CD14-positive monocyte (primary cell): ENCODE results near the gene ARID1B. TPM values are rescaled to one million over a fixed set of nuclear protein-coding genes. Genes with fewer than 3 reads are reported as not detected.
A peak's percentile ranks its signal among the peaks of the same experiment; 100 is the strongest.

ENCODE experiments used
- DNase-seq, 3 donors: peaks; one replicate each; pipeline ENCODE4 v3.0.0-alpha.2; 2011 to 2022
- H2AFZ ChIP-seq: 2 replicates; pipeline ENCODE4 v1.6.0; 2012; ENCODE audit warnings: mild to moderate bottlenecking, low read depth, low read length, inconsistent platforms; ENCODE audit not compliant: insufficient read depth, poor library complexity, severe bottlenecking
- H3K27ac ChIP-seq, 2 donors: 1 replicate in 1 of 2; 2 replicates in 1 of 2; pipeline ENCODE4 v1.5.1; 2012 to 2013; ENCODE audit warnings: low read length in 2 of 2, control low read depth in 1 of 2, inconsistent platforms in 1 of 2, low read depth in 1 of 2, mild to moderate bottlenecking in 1 of 2
- H3K27me3 ChIP-seq, 2 donors: one replicate each; pipeline versions ENCODE4 v1.6.0 to v1.6.1; 2011 to 2013; ENCODE audit warnings: low read length in 2 of 2; ENCODE audit not compliant: control insufficient read depth in 2 of 2, insufficient read depth in 2 of 2
- H3K36me3 ChIP-seq, 2 donors: replicated peaks in 1 of 2; 1 replicate in 1 of 2; 2 replicates in 1 of 2; pipeline versions ENCODE4 v1.5.1 to v1.6.1; 2012 to 2013; ENCODE audit warnings: low read length in 2 of 2, control low read depth in 1 of 2, inconsistent platforms in 1 of 2, mild to moderate bottlenecking in 1 of 2; ENCODE audit not compliant: insufficient read depth in 2 of 2, control insufficient read depth in 1 of 2
- H3K4me1 ChIP-seq, 2 donors: 1 replicate in 1 of 2; 2 replicates in 1 of 2; pipeline versions ENCODE4 v1.5.1 to v1.6.1; 2012 to 2013; ENCODE audit warnings: low read length in 2 of 2, control low read depth in 1 of 2, inconsistent platforms in 1 of 2, mild to moderate bottlenecking in 1 of 2, moderate library complexity in 1 of 2; ENCODE audit not compliant: insufficient read depth in 2 of 2, control insufficient read depth in 1 of 2
- H3K4me2 ChIP-seq: replicated peaks from 2 replicates; pipeline ENCODE3; 2012; ENCODE audit warnings: low read length, moderate library complexity, mild to moderate bottlenecking; ENCODE audit not compliant: poor library complexity, severe bottlenecking; ENCODE audit errors: extremely low read depth
- H3K4me3 ChIP-seq, 3 experiments: fragments of 200-600 bp in 1 of 3; sonication (generic) in 1 of 3; replicated peaks in 1 of 3; 1 replicate in 2 of 3; 2 replicates in 1 of 3; pipeline ENCODE4 v1.5.1; 2011 to 2013; ENCODE audit warnings: low read length in 3 of 3, mild to moderate bottlenecking in 3 of 3, control low read depth in 2 of 3, low read depth in 2 of 3, inconsistent platforms in 1 of 3, moderate library complexity in 1 of 3
- H3K79me2 ChIP-seq: 2 replicates; pipeline ENCODE4 v1.6.0; 2012; ENCODE audit warnings: mild to moderate bottlenecking, control low read depth, inconsistent platforms, low read length, moderate library complexity; ENCODE audit not compliant: insufficient read depth
- H3K9ac ChIP-seq: 2 replicates; pipeline ENCODE4 v1.6.0; 2017; ENCODE audit warnings: low read length, mild to moderate bottlenecking; ENCODE audit not compliant: insufficient read depth, poor library complexity, severe bottlenecking
- H3K9me3 ChIP-seq, 2 donors: replicated peaks in 1 of 2; 1 replicate in 1 of 2; 2 replicates in 1 of 2; pipeline versions ENCODE4 v1.5.1 to v1.6.1; 2012 to 2013; ENCODE audit warnings: low read length in 2 of 2, control low read depth in 1 of 2; ENCODE audit not compliant: control insufficient read depth in 1 of 2, insufficient read depth in 1 of 2
- H4K20me1 ChIP-seq: 2 replicates; pipeline ENCODE4 v1.6.0; 2012; ENCODE audit warnings: mild to moderate bottlenecking, low read length, control low read depth, moderate library complexity; ENCODE audit not compliant: insufficient read depth
- H3K27ac Mint-ChIP-seq, 7 donors: one replicate each; pipeline ENCODE4 v1.8.0; 2020; ENCODE audit warnings: mild to moderate bottlenecking in 7 of 7, mixed read lengths in 7 of 7, moderate library complexity in 6 of 7, inconsistent platforms in 2 of 7
- H3K27me3 Mint-ChIP-seq, 3 donors: one replicate each; pipeline ENCODE4 v1.8.0; 2021 to 2022; ENCODE audit warnings: low read depth in 3 of 3, mild to moderate bottlenecking in 3 of 3, mixed read lengths in 3 of 3, moderate library complexity in 3 of 3, inconsistent platforms in 1 of 3
- H3K36me3 Mint-ChIP-seq, 2 donors: one replicate each; pipeline ENCODE4 v1.8.0; 2020; ENCODE audit warnings: mixed read lengths in 2 of 2, inconsistent platforms in 1 of 2, mild to moderate bottlenecking in 1 of 2
- H3K4me1 Mint-ChIP-seq: one replicate; pipeline ENCODE4 v1.8.0; 2020; ENCODE audit warnings: mild to moderate bottlenecking, mixed read lengths
- H3K4me3 Mint-ChIP-seq, 2 donors: one replicate each; pipeline ENCODE4 v1.8.0; 2020; ENCODE audit warnings: mild to moderate bottlenecking in 2 of 2, mixed read lengths in 2 of 2, moderate library complexity in 1 of 2
- H3K9me3 Mint-ChIP-seq, 7 donors: one replicate each; pipeline ENCODE4 v1.8.0; 2020 to 2022; ENCODE audit warnings: mixed read lengths in 7 of 7, mild to moderate bottlenecking in 6 of 7, moderate library complexity in 6 of 7, inconsistent platforms in 2 of 7
- WGBS: methylation state at CpG from one replicate; pipeline ENCODE4 v1.1.5; 2013; ENCODE audit warnings: missing lambda C conversion rate; ENCODE audit not compliant: insufficient coverage; 5-methylcytosine and 5-hydroxymethylcytosine counted together
- intact Hi-C, 2 donors: fragments of 100-400 bp; cut with micrococcal nuclease; formaldehyde crosslinking; loops; one replicate each; pipeline versions ENCODE4 v1.15.0 to v1.15.1; 2023
- polyA plus RNA-seq, 3 donors: library from polyadenylated mRNA; depleted of rRNA in 1 of 3; unstranded in 2 of 3; stranded (reverse) in 1 of 3; fragments of 300-500 nt in 2 of 3; fragments of >200 nt in 1 of 3; fragmentation: Illumina TruSeq in 2 of 3; gene quantifications; 1 replicate in 2 of 3; 2 replicates in 1 of 3; pipeline ENCODE4 v1.2.3, GENCODE V29; 2012 to 2021
- TF ChIP-seq, protein P1 (sequence below): fragments of 200-600 bp; IDR thresholded peaks from one replicate; pipeline ENCODE4 v1.8.0; 2022; ENCODE audit warnings: antibody characterized with exemption, mild to moderate bottlenecking

The ARID1B gene
- polyA plus RNA-seq, 3 donors = 3.2 to 22.1 (median 3.8) TPM

DNA sequence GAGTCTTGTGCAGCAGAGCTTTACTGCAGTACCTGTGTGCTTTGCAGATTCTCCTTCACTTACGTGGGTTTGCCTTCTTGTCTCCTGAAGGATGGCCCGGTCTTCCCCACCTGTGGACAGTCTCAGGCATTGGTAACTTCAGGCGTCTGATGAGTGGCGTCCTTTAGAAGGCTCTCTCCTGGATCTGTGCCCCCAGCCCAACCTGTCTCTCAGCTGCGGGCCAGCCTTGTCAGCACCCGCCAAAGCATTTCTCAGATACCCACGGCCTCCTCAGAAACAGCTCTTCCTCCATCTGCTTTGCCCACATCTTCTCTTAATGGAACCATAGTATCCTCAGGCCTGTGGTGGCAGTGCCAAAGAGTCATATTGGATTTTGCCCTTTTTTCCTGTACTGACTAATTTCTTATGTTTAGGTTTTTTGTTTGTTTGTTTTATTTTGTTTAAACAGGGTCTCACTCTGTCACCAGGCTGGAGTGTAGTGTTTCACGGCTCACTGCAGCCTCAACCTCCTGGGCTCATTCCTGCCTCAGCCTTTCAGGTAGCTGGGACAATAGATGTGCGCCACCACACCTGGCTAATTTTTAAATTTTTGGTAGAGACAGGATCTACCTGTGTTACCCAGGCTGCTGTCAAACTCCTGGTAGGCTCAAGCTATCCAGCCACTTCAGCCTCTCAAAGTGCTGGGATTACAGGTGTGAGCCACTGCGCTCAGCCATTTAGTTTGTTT lies 96.6 kb downstream of the ARID1B start:
- Mint-ChIP-seq H3K4me1 (peaks cover 41% of the 10 kb centered on the region), H3K27ac (peak overlapping the region in 3 of 7 donors; percentile 9 to 38 (median 33)), H3K4me3 (no peak overlapping the region), H3K36me3 (peaks cover 13 to 18% of the 10 kb centered on the region in 2 donors), H3K27me3 (peaks cover 0 to 1% (median 0%) of the 10 kb centered on the region in 3 donors), H3K9me3 (peaks cover 0 to 2% (median 0%) of the 10 kb centered on the region in 7 donors)
- no peak overlapping the region for H3K4me3 ChIP-seq
- no peak overlapping the region for H3K27ac ChIP-seq
- H3K4me2 ChIP-seq = no peak overlapping the region
- H2AFZ ChIP-seq = no peak overlapping the region
- no peak for DNase-seq
- peaks cover 8 to 18% of the 10 kb centered on the region in 2 donors for H3K4me1 ChIP-seq
- peaks cover 99% of the 10 kb centered on the region for H4K20me1 ChIP-seq
- no peaks in the 10 kb centered on the region for H3K9me3 ChIP-seq
- H3K36me3 ChIP-seq = peaks cover 4 to 11% of the 10 kb centered on the region in 2 donors
- no peaks in the 10 kb centered on the region for H3K27me3 ChIP-seq
- intact Hi-C loops = no loop called here
- 93% methylated on average over 5 of the region's 10 CpGs for WGBS
- H3K79me2 ChIP-seq = peaks cover 95% of the 10 kb centered on the region
- TF ChIP-seq, protein P1, sequence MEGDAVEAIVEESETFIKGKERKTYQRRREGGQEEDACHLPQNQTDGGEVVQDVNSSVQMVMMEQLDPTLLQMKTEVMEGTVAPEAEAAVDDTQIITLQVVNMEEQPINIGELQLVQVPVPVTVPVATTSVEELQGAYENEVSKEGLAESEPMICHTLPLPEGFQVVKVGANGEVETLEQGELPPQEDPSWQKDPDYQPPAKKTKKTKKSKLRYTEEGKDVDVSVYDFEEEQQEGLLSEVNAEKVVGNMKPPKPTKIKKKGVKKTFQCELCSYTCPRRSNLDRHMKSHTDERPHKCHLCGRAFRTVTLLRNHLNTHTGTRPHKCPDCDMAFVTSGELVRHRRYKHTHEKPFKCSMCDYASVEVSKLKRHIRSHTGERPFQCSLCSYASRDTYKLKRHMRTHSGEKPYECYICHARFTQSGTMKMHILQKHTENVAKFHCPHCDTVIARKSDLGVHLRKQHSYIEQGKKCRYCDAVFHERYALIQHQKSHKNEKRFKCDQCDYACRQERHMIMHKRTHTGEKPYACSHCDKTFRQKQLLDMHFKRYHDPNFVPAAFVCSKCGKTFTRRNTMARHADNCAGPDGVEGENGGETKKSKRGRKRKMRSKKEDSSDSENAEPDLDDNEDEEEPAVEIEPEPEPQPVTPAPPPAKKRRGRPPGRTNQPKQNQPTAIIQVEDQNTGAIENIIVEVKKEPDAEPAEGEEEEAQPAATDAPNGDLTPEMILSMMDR = no peak
- no peak overlapping the region for H3K9ac ChIP-seq

DNA sequence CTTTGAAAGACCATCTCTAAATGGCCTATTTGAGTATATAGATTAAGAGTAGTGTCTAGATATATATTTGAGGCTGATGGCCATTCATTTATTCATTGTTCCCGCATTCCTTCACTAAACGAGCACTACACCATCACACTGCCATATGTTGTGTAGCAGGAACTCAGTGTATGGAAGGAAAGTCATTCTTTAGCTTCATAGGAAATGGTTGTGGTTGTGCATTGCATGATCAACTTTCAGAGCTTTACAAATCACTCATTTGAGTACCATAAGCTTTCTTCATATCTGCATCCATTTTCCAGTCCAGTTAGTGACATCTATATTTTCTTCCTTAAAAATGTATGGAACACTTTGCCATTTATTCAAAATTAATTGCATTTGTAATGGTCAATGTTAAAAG lies 97.9 kb downstream of the ARID1B start:
- DNase-seq = no peak
- Histone ChIP-seq H2AFZ (no peak overlapping the region), H3K9me3 (no peaks in the 10 kb centered on the region), H3K27me3 (no peaks in the 10 kb centered on the region), H3K36me3 (peaks cover 4 to 11% of the 10 kb centered on the region in 2 donors), H3K4me2 (no peak overlapping the region), H3K9ac (no peak overlapping the region), H3K4me1 (peaks cover 8 to 21% of the 10 kb centered on the region in 2 donors), H3K4me3 (no peak overlapping the region), H4K20me1 (peaks cover 99% of the 10 kb centered on the region), H3K27ac (peak overlapping the region in 1 of 2 donors; percentile 14), H3K79me2 (peaks cover 95% of the 10 kb centered on the region)
- peaks cover 44% of the 10 kb centered on the region for H3K4me1 Mint-ChIP-seq
- no peak overlapping the region for H3K4me3 Mint-ChIP-seq
- H3K36me3 Mint-ChIP-seq = peaks cover 11 to 18% of the 10 kb centered on the region in 2 donors
- TF ChIP-seq, protein P1 = no peak
- peaks cover 0 to 1% (median 0%) of the 10 kb centered on the region in 3 donors for H3K27me3 Mint-ChIP-seq
- peaks cover 0 to 2% (median 0%) of the 10 kb centered on the region in 7 donors for H3K9me3 Mint-ChIP-seq
- no CpG with 5 or more reads among the region's 2 CpGs for WGBS
- intact Hi-C loops = no loop called here
- H3K27ac Mint-ChIP-seq = no peak overlapping the region
